Colonic mucosa (tissue), 4 donors: ENCODE results near the gene TRAF2. TPM values are rescaled to one million over a fixed set of nuclear protein-coding genes. Genes with fewer than 3 reads are reported as not detected.

Experiments
- DNase-seq: peaks from one replicate; pipeline ENCODE4 v3.0.0-alpha.2; 2020
- H3K27ac ChIP-seq: fragments of 200-600 bp; one replicate; pipeline ENCODE4 v1.8.0; 2021
- H3K27me3 ChIP-seq: fragments of 200-600 bp; one replicate; pipeline ENCODE4 v1.8.0; 2021
- H3K36me3 ChIP-seq: fragments of 200-600 bp; one replicate; pipeline ENCODE4 v1.8.0; 2021
- H3K4me1 ChIP-seq: fragments of 200-600 bp; one replicate; pipeline ENCODE4 v1.8.0; 2021; ENCODE audit warnings: mild to moderate bottlenecking
- H3K4me3 ChIP-seq: fragments of 200-600 bp; one replicate; pipeline ENCODE4 v1.8.0; 2021
- H3K9ac ChIP-seq, 2 donors: one replicate each; pipeline ENCODE4 v1.7.0; 2013; ENCODE audit warnings: control low read depth in 2 of 2, low read depth in 2 of 2, low read length in 2 of 2
- H3K9me3 ChIP-seq: fragments of 200-600 bp; one replicate; pipeline ENCODE4 v1.8.0; 2021
- CTCF ChIP-seq: fragments of 200-600 bp; IDR thresholded peaks from one replicate; pipeline ENCODE4 v1.8.0; 2022; ENCODE audit warnings: antibody characterized with exemption, mild to moderate bottlenecking
- intact Hi-C: fragments of 100-400 bp; cut with DNase I; formaldehyde crosslinking; loops from one replicate; pipeline ENCODE4 v1.14.1; 2022
- total RNA-seq, 2 donors: library from RNA; stranded (reverse); fragmentation: NEBNext Ultra II Directional in 1 of 2; extraction: Animal tissue kit (Norgen Biotek cat#: 25700) in 1 of 2; gene quantifications; one replicate each; pipeline ENCODE4 v1.2.1, GENCODE V29; 2021
- donor health status: healthy.
- donor health status: DM: no; HTN: no; CAD: no.
- donor health status: DM: no; HTN: no; CAD: no.

The TRAF2 gene
- total RNA-seq, 2 donors from 2014 or later = 22.4 to 50.6 TPM

GRCh38 chr9:136853596-136854112, 32.7 kb upstream of the TRAF2 start:
- intact Hi-C loops = no loop called here
- Histone ChIP-seq H3K36me3 (no peaks in the 10 kb centered on the region), H3K27me3 (no peaks in the 10 kb centered on the region), H3K9ac (no peak overlapping the region), H3K4me3 (no peak overlapping the region), H3K27ac (no peak overlapping the region), H3K4me1 (peaks cover 18% of the 10 kb centered on the region), H3K9me3 (no peaks in the 10 kb centered on the region)
- peak; percentile 26 for DNase-seq
- TF ChIP-seq CTCF = no peak

GRCh38 chr9:136854113-136854841, 32.0 kb upstream of the TRAF2 start:
- no peak for TF ChIP-seq CTCF
- Histone ChIP-seq H3K9me3 (no peaks in the 10 kb centered on the region), H3K36me3 (no peaks in the 10 kb centered on the region), H3K27ac (no peak overlapping the region), H3K4me3 (no peak overlapping the region), H3K4me1 (peaks cover 24% of the 10 kb centered on the region), H3K9ac (no peak overlapping the region), H3K27me3 (no peaks in the 10 kb centered on the region)
- intact Hi-C loops = no loop called here
- DNase-seq = peak; percentile 25

GRCh38 chr9:136854842-136855460, 31.4 kb upstream of the TRAF2 start:
- peak; percentile 18 for DNase-seq
- intact Hi-C loops = no loop called here
- TF ChIP-seq CTCF = no peak
- H3K4me1 ChIP-seq = peaks cover 28% of the 10 kb centered on the region
- H3K36me3 ChIP-seq = no peaks in the 10 kb centered on the region
- no peak overlapping the region for H3K27ac ChIP-seq
- no peaks in the 10 kb centered on the region for H3K9me3 ChIP-seq
- no peak overlapping the region for H3K9ac ChIP-seq
- H3K4me3 ChIP-seq = no peak overlapping the region
- no peaks in the 10 kb centered on the region for H3K27me3 ChIP-seq

- H3K27me3 ChIP-seq = no peaks in the 10 kb centered on the region
- H3K4me1 ChIP-seq = peaks cover 25% of the 10 kb centered on the region
- H3K4me3 ChIP-seq = no peak overlapping the region
- TF ChIP-seq CTCF = no peak
- no peak overlapping the region for H3K27ac ChIP-seq
- no peaks in the 10 kb centered on the region for H3K9me3 ChIP-seq
- peak; percentile 18 for DNase-seq
- H3K36me3 ChIP-seq = no peaks in the 10 kb centered on the region
- intact Hi-C loops = no loop called here
- H3K9ac ChIP-seq = no peak overlapping the region
Measured at GRCh38 chr9:136855461-136856078, 30.7 kb upstream of the TRAF2 start.

- intact Hi-C loops = no loop called here
- Histone ChIP-seq H3K36me3 (peaks cover 2% of the 10 kb centered on the region), H3K27ac (no peak overlapping the region), H3K9ac (no peak overlapping the region), H3K4me3 (no peak overlapping the region), H3K4me1 (peaks cover 30% of the 10 kb centered on the region), H3K9me3 (no peaks in the 10 kb centered on the region), H3K27me3 (no peaks in the 10 kb centered on the region)
- DNase-seq = peak; percentile 19
- no peak for TF ChIP-seq CTCF
Measured at GRCh38 chr9:136856079-136856476, 30.2 kb upstream of the TRAF2 start.
